Measurements from ENCODE around the gene THSD8. TPM values are rescaled to one million over a fixed set of nuclear protein-coding genes. Genes with fewer than 3 reads are reported as not detected.

The THSD8 gene
- total and polyA plus RNA-seq, 2 of the 8 experiments (the other 6 are each of a cell fraction or from before 2014, with no cell fraction given), result 8.2 to 42.3 TPM

GRCh38 chr19:12754465-12755196, 47.2 kb upstream of the THSD8 start (continued):
- no peak for TF ChIP-seq CHD7 (IDR thresholded peaks at IDR 0.05; ENCODE audit: insufficient replicate concordance, low read length)
- no peak for TF ChIP-seq BRCA1 (IDR thresholded peaks at IDR 0.05; ENCODE audit: low read depth, low read length)
- no peak for TF ChIP-seq NRF1 (IDR thresholded peaks at IDR 0.05; ENCODE audit: low read depth, low read length)
- TF ChIP-seq TAF7 (optimal IDR thresholded peaks at IDR 0.05; ENCODE audit: borderline replicate concordance, low read depth, low read length), result no peak
- no peak for TF ChIP-seq JUN (IDR thresholded peaks at IDR 0.05; ENCODE audit: low read depth, low read length)
- TF ChIP-seq KDM4A (IDR thresholded peaks at IDR 0.05; ENCODE audit: low read depth, low read length, severe bottlenecking), result no peak
- TF ChIP-seq HDAC2 (IDR thresholded peaks at IDR 0.05; ENCODE audit: borderline replicate concordance in 1 of 2, low read depth in 2 of 2, low read length in 2 of 2), result no peak
- no peak for TF ChIP-seq FOSL1 (IDR thresholded peaks at IDR 0.05; ENCODE audit: insufficient read depth, low read depth, low read length)
- no peak for TF ChIP-seq POLR2AphosphoS5 (IDR thresholded peaks at IDR 0.05; ENCODE audit: low read depth, low read length)
- TF ChIP-seq TAF1 (IDR thresholded peaks at IDR 0.05; ENCODE audit: low read depth, low read length), result no peak

All from H1 (cell line).